ENCODE measurements around the gene LRRC57.

DNA sequence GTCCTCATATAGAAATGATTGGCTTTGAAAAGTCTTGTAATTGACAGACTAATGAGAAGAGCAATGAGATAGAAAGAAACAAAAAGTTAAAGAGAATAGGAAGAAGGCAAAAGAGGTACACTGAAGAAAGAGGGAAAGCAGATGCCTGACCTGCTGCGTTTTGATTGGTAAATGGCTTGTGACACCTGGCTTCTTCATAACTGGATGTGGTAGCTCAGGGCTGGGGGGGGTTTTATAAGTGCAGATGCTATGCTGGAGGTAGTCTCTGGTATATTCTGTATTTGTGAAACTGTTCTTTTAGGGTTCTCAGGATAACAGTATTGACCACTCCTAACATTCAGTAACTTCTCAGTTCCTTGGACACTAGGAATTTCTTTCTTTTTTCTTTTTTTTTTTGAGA lies 28.2 kb upstream of the LRRC57 start:
- TF ChIP-seq, protein P1, sequence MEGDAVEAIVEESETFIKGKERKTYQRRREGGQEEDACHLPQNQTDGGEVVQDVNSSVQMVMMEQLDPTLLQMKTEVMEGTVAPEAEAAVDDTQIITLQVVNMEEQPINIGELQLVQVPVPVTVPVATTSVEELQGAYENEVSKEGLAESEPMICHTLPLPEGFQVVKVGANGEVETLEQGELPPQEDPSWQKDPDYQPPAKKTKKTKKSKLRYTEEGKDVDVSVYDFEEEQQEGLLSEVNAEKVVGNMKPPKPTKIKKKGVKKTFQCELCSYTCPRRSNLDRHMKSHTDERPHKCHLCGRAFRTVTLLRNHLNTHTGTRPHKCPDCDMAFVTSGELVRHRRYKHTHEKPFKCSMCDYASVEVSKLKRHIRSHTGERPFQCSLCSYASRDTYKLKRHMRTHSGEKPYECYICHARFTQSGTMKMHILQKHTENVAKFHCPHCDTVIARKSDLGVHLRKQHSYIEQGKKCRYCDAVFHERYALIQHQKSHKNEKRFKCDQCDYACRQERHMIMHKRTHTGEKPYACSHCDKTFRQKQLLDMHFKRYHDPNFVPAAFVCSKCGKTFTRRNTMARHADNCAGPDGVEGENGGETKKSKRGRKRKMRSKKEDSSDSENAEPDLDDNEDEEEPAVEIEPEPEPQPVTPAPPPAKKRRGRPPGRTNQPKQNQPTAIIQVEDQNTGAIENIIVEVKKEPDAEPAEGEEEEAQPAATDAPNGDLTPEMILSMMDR (IDR thresholded peaks at IDR 0.05): no peak
- TF ChIP-seq POLR2AphosphoS5 (IDR thresholded peaks at IDR 0.05) (no peak), POLR2A (IDR thresholded peaks at IDR 0.05) (no peak), EP300 (IDR thresholded peaks at IDR 0.05) (no peak)

Measured in upper lobe of left lung (tissue), 4 donors.